Psoas muscle (tissue), 8 donors: ENCODE results near the gene DGCR8. TPM values are rescaled to one million over a fixed set of nuclear protein-coding genes. Genes with fewer than 3 reads are reported as not detected.

ENCODE experiments used
- ATAC-seq, 4 donors: fragments of 200-7000 bp; cut with Tn5 transposase; one replicate each; pipeline ENCODE4 v1.9.1; 2020; ENCODE audit warnings: moderate library complexity in 3 of 4, mild to moderate bottlenecking in 2 of 4
- DNase-seq, 2 donors: peaks; one replicate each; pipeline ENCODE4 v3.0.0-alpha.2; 2020
- H3K27ac ChIP-seq: fragments of 200-600 bp; one replicate; pipeline ENCODE4 v1.8.0; 2022
- H3K27me3 ChIP-seq, 3 donors: fragments of 200-600 bp in 1 of 3; one replicate each; pipeline versions ENCODE4 v1.6.1 to v1.8.0; 2013 to 2022; ENCODE audit warnings: low read length in 2 of 3, mild to moderate bottlenecking in 2 of 3, moderate library complexity in 1 of 3; ENCODE audit not compliant: insufficient read depth in 3 of 3
- H3K36me3 ChIP-seq, 2 donors: fragments of 200-600 bp in 1 of 2; one replicate each; pipeline versions ENCODE4 v1.6.1 to v1.8.0; 2013 to 2022; ENCODE audit warnings: low read depth in 1 of 2, mild to moderate bottlenecking in 1 of 2, moderate library complexity in 1 of 2; ENCODE audit not compliant: insufficient read depth in 1 of 2
- H3K4me1 ChIP-seq: fragments of 200-600 bp; one replicate; pipeline ENCODE4 v1.8.0; 2022
- H3K4me3 ChIP-seq: fragments of 200-600 bp; one replicate; pipeline ENCODE4 v1.8.0; 2022; ENCODE audit warnings: mild to moderate bottlenecking
- H3K9me3 ChIP-seq: fragments of 200-600 bp; one replicate; pipeline ENCODE4 v1.8.0; 2022
- WGBS, 3 donors: extraction: QIAGEN DNeasy Blood & Tissue Kit; methylation state at CpG; one replicate each; pipeline versions ENCODE4 v1.1.6 to v1.1.7; 2013; 5-methylcytosine and 5-hydroxymethylcytosine counted together
- intact Hi-C, 2 donors: fragments of 100-400 bp; cut with DNase I; formaldehyde crosslinking; loops; one replicate each; pipeline versions ENCODE4 v1.11.0 to v1.14.2; 2022
- polyA plus RNA-seq, 3 donors: library from polyadenylated mRNA; stranded (reverse); fragments of 200-250 nt; gene quantifications; one replicate each; pipeline ENCODE4 v1.2.3, GENCODE V29; 2013
- total RNA-seq, 4 donors: library from RNA; stranded (reverse); fragmentation: NEBNext Ultra II Directional in 2 of 4; extraction: Animal tissue kit (Norgen Biotek cat#: 25700) in 2 of 4; gene quantifications; one replicate each; pipeline versions ENCODE4 v1.2.1 to v1.2.4, GENCODE V29; 2021 to 2023
- TF ChIP-seq, protein P1 (sequence below): fragments of 200-600 bp; IDR thresholded peaks from one replicate; pipeline ENCODE4 v1.8.0; 2022; ENCODE audit warnings: antibody characterized with exemption
- donor health status: healthy with polysubstance abuse.
- donor health status: DM: no; HTN: no; CAD: no; lungs with moderate emphysema.
- donor health status: Bipolar disorder and iron deficiency.
- donor health status: healthy.
- donor health status: DM: yes; HTN: yes; CAD: no.
- donor health status: DM: no; HTN: no; CAD: no.
- donor health status: DM: no; HTN: no; CAD: no.
- donor health status: DM: yes; HTN: yes; CAD: no.

Gene DGCR8
- total and polyA plus RNA-seq, 7 donors: 10.5 to 21.5 (median 15.3) TPM

- Histone ChIP-seq H3K36me3 (peaks cover 5 to 100% of the 10 kb centered on the region in 2 donors), H3K9me3 (no peaks in the 10 kb centered on the region), H3K4me1 (peaks cover 26% of the 10 kb centered on the region), H3K27ac (no peak overlapping the region), H3K27me3 (no peaks in the 10 kb centered on the region), H3K4me3 (no peak overlapping the region)
- ATAC-seq (no peak), DNase-seq (peak; percentile 12 to 54)
- TF ChIP-seq, protein P1, sequence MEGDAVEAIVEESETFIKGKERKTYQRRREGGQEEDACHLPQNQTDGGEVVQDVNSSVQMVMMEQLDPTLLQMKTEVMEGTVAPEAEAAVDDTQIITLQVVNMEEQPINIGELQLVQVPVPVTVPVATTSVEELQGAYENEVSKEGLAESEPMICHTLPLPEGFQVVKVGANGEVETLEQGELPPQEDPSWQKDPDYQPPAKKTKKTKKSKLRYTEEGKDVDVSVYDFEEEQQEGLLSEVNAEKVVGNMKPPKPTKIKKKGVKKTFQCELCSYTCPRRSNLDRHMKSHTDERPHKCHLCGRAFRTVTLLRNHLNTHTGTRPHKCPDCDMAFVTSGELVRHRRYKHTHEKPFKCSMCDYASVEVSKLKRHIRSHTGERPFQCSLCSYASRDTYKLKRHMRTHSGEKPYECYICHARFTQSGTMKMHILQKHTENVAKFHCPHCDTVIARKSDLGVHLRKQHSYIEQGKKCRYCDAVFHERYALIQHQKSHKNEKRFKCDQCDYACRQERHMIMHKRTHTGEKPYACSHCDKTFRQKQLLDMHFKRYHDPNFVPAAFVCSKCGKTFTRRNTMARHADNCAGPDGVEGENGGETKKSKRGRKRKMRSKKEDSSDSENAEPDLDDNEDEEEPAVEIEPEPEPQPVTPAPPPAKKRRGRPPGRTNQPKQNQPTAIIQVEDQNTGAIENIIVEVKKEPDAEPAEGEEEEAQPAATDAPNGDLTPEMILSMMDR: no peak
- WGBS, 3 donors: 74 to 83% (median 77%) methylated on average over 23 of the region's 23 CpGs
- intact Hi-C loops: no loop called here
Observed at GRCh38 chr22:20109411-20110358, 29.6 kb downstream of the DGCR8 start.

- H3K9me3 ChIP-seq: no peaks in the 10 kb centered on the region
- peak; percentile 8 to 43 for DNase-seq
- 71 to 79% (median 75%) methylated on average over 9 of the region's 9 CpGs for WGBS, 3 donors
- peaks cover 23% of the 10 kb centered on the region for H3K4me1 ChIP-seq
- TF ChIP-seq, protein P1: no peak
- no peaks in the 10 kb centered on the region for H3K27me3 ChIP-seq
- H3K36me3 ChIP-seq: peaks cover 5 to 98% of the 10 kb centered on the region in 2 donors
- H3K27ac ChIP-seq: peak overlapping the region; percentile 46
- no peak for ATAC-seq
- intact Hi-C loops: no loop called here
- H3K4me3 ChIP-seq: no peak overlapping the region
Observed at GRCh38 chr22:20110359-20110985, 30.4 kb downstream of the DGCR8 start.

GRCh38 chr22:20111045-20111688 is 31.1 kb downstream of the DGCR8 start:
- H3K27ac ChIP-seq: peak overlapping the region; percentile 46
- peak in 2 of 4 donors; percentile 26 to 28 for ATAC-seq
- DNase-seq: peak; percentile 9 to 48
- no peaks in the 10 kb centered on the region for H3K27me3 ChIP-seq
- intact Hi-C loops: no loop called here
- peaks cover 23% of the 10 kb centered on the region for H3K4me1 ChIP-seq
- WGBS, 3 donors: 54 to 58% (median 54%) methylated on average over 14 of the region's 14 CpGs
- TF ChIP-seq, protein P1: no peak
- no peak overlapping the region for H3K4me3 ChIP-seq
- H3K36me3 ChIP-seq: peaks cover 5 to 96% of the 10 kb centered on the region in 2 donors
- H3K9me3 ChIP-seq: no peaks in the 10 kb centered on the region

- TF ChIP-seq, protein P1: no peak
- H3K9me3 ChIP-seq: no peaks in the 10 kb centered on the region
- H3K4me1 ChIP-seq: peaks cover 19% of the 10 kb centered on the region
- DNase-seq (peak; percentile 8 to 45), ATAC-seq (no peak)
- intact Hi-C loops: no loop called here
- H3K27ac ChIP-seq: peak overlapping the region; percentile 31
- WGBS, 3 donors: 50 to 59% (median 51%) methylated on average over 6 to 7 of the region's 7 CpGs
- peaks cover 5 to 88% of the 10 kb centered on the region in 2 donors for H3K36me3 ChIP-seq
- H3K27me3 ChIP-seq: no peaks in the 10 kb centered on the region
- no peak overlapping the region for H3K4me3 ChIP-seq
Observed at GRCh38 chr22:20111689-20112622, 31.9 kb downstream of the DGCR8 start.
